Neural progenitor cell (in vitro differentiated cells): ENCODE measurements around the gene CAV2. TPM values are rescaled to one million over a fixed set of nuclear protein-coding genes. Genes with fewer than 3 reads are reported as not detected.
A peak's percentile ranks its signal among the peaks of the same experiment; 100 is the strongest.

Experiments
- DNase-seq: peaks from one replicate; pipeline ENCODE4 v3.0.0-alpha.2; 2016; ENCODE audit warnings: low spot score
- H2AFZ ChIP-seq: fragments of 200-600 bp; sonication (generic); replicated peaks from 2 replicates; pipeline ENCODE4 v1.6.1; 2016; ENCODE audit warnings: antibody characterized with exemption
- H3F3A ChIP-seq: fragments of 200-600 bp; sonication (generic); 2 replicates; pipeline ENCODE4 v1.6.1; 2016; ENCODE audit warnings: antibody characterized with exemption, low read depth
- H3K27ac ChIP-seq: fragments of 200-600 bp; sonication (generic); 2 replicates; pipeline ENCODE4 v1.5.1; 2016; ENCODE audit warnings: mild to moderate bottlenecking
- H3K27me3 ChIP-seq: fragments of 200-600 bp; sonication (generic); 2 replicates; pipeline ENCODE4 v1.6.1; 2016; ENCODE audit warnings: mild to moderate bottlenecking, moderate library complexity
- H3K36me3 ChIP-seq: fragments of 200-600 bp; sonication (generic); 2 replicates; pipeline ENCODE4 v1.5.1; 2016
- H3K4me1 ChIP-seq: fragments of 200-600 bp; sonication (generic); 2 replicates; pipeline ENCODE4 v1.6.1; 2016; ENCODE audit warnings: mixed run types
- H3K4me2 ChIP-seq: fragments of 200-600 bp; sonication (generic); 2 replicates; pipeline ENCODE4 v1.6.1; 2016
- H3K4me3 ChIP-seq: fragments of 200-600 bp; sonication (generic); 2 replicates; pipeline ENCODE4 v1.5.1; 2016
- H3K79me2 ChIP-seq: fragments of 200-600 bp; sonication (generic); 2 replicates; pipeline ENCODE4 v1.6.1; 2016; ENCODE audit warnings: low read depth
- H3K9ac ChIP-seq: fragments of 200-600 bp; sonication (generic); 2 replicates; pipeline ENCODE4 v1.6.1; 2016
- H3K9me3 ChIP-seq: fragments of 200-600 bp; sonication (generic); 2 replicates; pipeline ENCODE4 v1.5.1; 2016; ENCODE audit warnings: low read depth
- H4K20me1 ChIP-seq: fragments of 200-600 bp; sonication (generic); 2 replicates; pipeline ENCODE4 v1.6.1; 2016; ENCODE audit warnings: low read depth
- H3K27ac Mint-ChIP-seq: 3 replicates; pipeline ENCODE4 v1.8.0; 2021; ENCODE audit warnings: mixed read lengths
- H3K27me3 Mint-ChIP-seq: 2 replicates; pipeline ENCODE4 v1.8.0; 2022; ENCODE audit warnings: low read depth, mild to moderate bottlenecking, inconsistent platforms, moderate library complexity, mixed read lengths; ENCODE audit not compliant: insufficient read depth
- H3K36me3 Mint-ChIP-seq: 3 replicates; pipeline ENCODE4 v1.8.0; 2021; ENCODE audit warnings: mixed read lengths
- H3K4me1 Mint-ChIP-seq: 3 replicates; pipeline ENCODE4 v1.8.0; 2021; ENCODE audit warnings: mixed read lengths
- H3K4me3 Mint-ChIP-seq: 3 replicates; pipeline ENCODE4 v1.8.0; 2021; ENCODE audit warnings: mild to moderate bottlenecking, moderate library complexity, mixed read lengths
- H3K9me3 Mint-ChIP-seq: 3 replicates; pipeline ENCODE4 v1.8.0; 2020; ENCODE audit warnings: mixed read lengths
- EZH2 ChIP-seq: fragments of 200-600 bp; sonication (generic); IDR thresholded peaks from 2 replicates; pipeline ENCODE4 v1.6.1; 2017; ENCODE audit warnings: antibody characterized with exemption, mild to moderate bottlenecking, moderate library complexity
- EZH2phosphoT487 ChIP-seq: fragments of 200-600 bp; sonication (generic); IDR thresholded peaks from 2 replicates; pipeline ENCODE4 v1.6.1; 2017; ENCODE audit warnings: antibody characterized with exemption
- total RNA-seq: library from RNA; depleted of rRNA; stranded (reverse); fragments of >200 nt; gene quantifications from 2 replicates; pipeline ENCODE4 v1.2.3, GENCODE V29; 2015; ENCODE audit warnings: low replicate concordance
- TF ChIP-seq, protein P1 (sequence below): fragments of 200-600 bp; sonication (generic); IDR thresholded peaks from 2 replicates; pipeline ENCODE4 v1.5.1; 2017; ENCODE audit warnings: antibody characterized with exemption, mild to moderate bottlenecking

The CAV2 gene
- total RNA-seq, 1 donor from 2014 or later = 0.37 TPM

DNA sequence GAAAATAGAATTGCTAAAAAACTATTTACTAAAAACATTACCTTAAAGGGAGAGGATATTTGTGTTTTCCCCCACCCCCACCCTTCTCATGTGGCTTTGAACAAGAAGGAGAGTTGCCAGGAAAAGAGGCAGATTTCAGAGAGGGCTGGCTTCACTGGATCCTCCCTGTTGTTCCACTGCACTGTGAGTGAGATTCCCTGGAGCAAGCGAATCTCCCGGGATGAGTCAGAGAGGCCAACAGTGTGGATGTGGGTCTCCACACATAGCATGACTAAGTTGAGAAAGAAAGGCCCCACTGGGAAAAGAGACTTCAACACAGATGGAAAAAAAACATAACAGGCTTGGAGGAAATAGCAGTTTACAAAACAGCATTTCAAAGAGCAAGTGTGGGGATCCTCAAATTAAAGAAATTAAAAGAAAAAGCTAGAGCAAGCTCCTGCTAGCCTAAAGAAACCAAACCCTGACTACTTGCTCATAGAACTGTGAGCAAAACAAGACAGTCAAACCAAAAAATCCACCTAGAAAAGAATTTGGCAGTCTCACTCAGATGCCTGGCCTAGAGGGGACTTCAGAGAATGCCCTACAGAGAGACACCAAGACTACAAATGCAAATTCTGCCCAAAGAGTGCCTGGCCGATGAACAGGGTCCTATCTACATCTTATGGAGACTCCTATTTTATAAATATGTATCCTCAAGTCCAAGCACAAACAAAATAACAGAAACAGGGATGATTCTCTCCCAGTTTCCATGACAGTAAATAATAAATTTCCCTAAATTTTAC is 28.7 kb downstream of the CAV2 start:
- H3K4me1 ChIP-seq = no peaks in the 10 kb centered on the region

GRCh38 chr7:116529250-116529649 is 29.7 kb downstream of the CAV2 start:
- Histone ChIP-seq H3K27me3 (peaks cover 43% of the 10 kb centered on the region), H3K4me3 (no peak overlapping the region), H4K20me1 (no peaks in the 10 kb centered on the region), H3K36me3 (no peaks in the 10 kb centered on the region), H3K27ac (no peak overlapping the region), H3K9ac (no peak overlapping the region), H3K4me2 (no peak overlapping the region), H3K9me3 (no peaks in the 10 kb centered on the region), H3F3A (peaks cover 13% of the 10 kb centered on the region), H2AFZ (no peak overlapping the region), H3K4me1 (no peaks in the 10 kb centered on the region), H3K79me2 (no peaks in the 10 kb centered on the region)
- Mint-ChIP-seq H3K9me3 (no peaks in the 10 kb centered on the region), H3K4me3 (no peak overlapping the region), H3K4me1 (peaks cover 24% of the 10 kb centered on the region), H3K27ac (no peak overlapping the region), H3K27me3 (peaks cover 24% of the 10 kb centered on the region), H3K36me3 (no peaks in the 10 kb centered on the region)
- no peak for TF ChIP-seq EZH2
- no peak for TF ChIP-seq EZH2phosphoT487
- TF ChIP-seq, protein P1, sequence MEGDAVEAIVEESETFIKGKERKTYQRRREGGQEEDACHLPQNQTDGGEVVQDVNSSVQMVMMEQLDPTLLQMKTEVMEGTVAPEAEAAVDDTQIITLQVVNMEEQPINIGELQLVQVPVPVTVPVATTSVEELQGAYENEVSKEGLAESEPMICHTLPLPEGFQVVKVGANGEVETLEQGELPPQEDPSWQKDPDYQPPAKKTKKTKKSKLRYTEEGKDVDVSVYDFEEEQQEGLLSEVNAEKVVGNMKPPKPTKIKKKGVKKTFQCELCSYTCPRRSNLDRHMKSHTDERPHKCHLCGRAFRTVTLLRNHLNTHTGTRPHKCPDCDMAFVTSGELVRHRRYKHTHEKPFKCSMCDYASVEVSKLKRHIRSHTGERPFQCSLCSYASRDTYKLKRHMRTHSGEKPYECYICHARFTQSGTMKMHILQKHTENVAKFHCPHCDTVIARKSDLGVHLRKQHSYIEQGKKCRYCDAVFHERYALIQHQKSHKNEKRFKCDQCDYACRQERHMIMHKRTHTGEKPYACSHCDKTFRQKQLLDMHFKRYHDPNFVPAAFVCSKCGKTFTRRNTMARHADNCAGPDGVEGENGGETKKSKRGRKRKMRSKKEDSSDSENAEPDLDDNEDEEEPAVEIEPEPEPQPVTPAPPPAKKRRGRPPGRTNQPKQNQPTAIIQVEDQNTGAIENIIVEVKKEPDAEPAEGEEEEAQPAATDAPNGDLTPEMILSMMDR = no peak
- DNase-seq = no peak

More for the DNA sequence above, 28.7 kb downstream of the CAV2 start:
- Mint-ChIP-seq H3K4me1 (peaks cover 26% of the 10 kb centered on the region), H3K4me3 (peak overlapping the region; percentile 35), H3K27ac (no peak overlapping the region), H3K27me3 (peaks cover 28% of the 10 kb centered on the region), H3K9me3 (no peaks in the 10 kb centered on the region), H3K36me3 (no peaks in the 10 kb centered on the region)
- Histone ChIP-seq H3F3A (peaks cover 13% of the 10 kb centered on the region), H3K79me2 (no peaks in the 10 kb centered on the region), H4K20me1 (no peaks in the 10 kb centered on the region), H3K4me2 (no peak overlapping the region), H3K27me3 (peaks cover 51% of the 10 kb centered on the region), H3K36me3 (no peaks in the 10 kb centered on the region), H3K9ac (no peak overlapping the region), H3K9me3 (no peaks in the 10 kb centered on the region), H3K4me3 (no peak overlapping the region), H2AFZ (no peak overlapping the region), H3K27ac (no peak overlapping the region)
- TF ChIP-seq, protein P1 = no peak
- no peak for TF ChIP-seq EZH2phosphoT487
- TF ChIP-seq EZH2 = no peak
- no peak for DNase-seq

DNA sequence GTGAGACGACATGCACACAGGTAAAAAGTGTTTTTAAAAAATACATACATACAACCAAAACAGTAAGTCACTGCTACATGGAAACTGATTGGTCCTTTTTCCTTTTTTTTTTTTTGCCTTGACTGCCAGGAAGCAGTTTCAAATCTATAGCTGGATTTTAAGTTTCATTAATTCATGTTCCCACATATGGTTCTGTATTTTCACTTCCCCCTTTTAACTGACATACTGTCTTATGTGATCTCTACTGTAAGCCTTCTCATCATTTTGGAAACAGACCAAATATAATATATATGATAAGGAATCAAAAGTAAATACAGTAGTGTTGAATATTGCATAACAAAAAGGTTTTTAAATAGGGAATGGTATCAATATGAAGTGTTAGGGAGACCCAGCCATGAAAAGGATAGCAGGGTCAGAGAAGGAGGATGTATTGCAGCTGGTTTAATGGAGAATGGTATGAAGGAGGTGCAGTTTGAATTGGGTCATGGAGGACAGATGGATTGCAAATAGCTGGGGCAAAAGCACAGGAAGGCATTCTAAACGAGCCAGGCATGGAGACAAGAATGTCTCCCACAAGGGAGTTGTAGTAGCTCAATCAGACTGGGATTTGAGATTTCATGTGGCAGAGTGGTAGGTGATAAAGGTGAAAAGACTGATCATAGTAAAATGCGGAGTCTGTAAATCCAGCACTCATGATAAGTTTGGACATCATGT is 30.7 kb downstream of the CAV2 start:
- H3K9ac ChIP-seq = no peak overlapping the region
- no peaks in the 10 kb centered on the region for H4K20me1 ChIP-seq
- H3K4me2 ChIP-seq = no peak overlapping the region
- TF ChIP-seq EZH2 = no peak
- TF ChIP-seq EZH2phosphoT487 = no peak
- TF ChIP-seq, protein P1 = no peak
- H3K27me3 Mint-ChIP-seq = peaks cover 16% of the 10 kb centered on the region
- no peak overlapping the region for H3K4me3 Mint-ChIP-seq
- no peaks in the 10 kb centered on the region for H3K79me2 ChIP-seq
- H3K4me3 ChIP-seq = no peak overlapping the region
- no peaks in the 10 kb centered on the region for H3K36me3 Mint-ChIP-seq
- H3K4me1 ChIP-seq = no peaks in the 10 kb centered on the region
- H3K27ac ChIP-seq = no peak overlapping the region
- peaks cover 6% of the 10 kb centered on the region for H3F3A ChIP-seq
- peaks cover 20% of the 10 kb centered on the region for H3K4me1 Mint-ChIP-seq
- no peaks in the 10 kb centered on the region for H3K36me3 ChIP-seq
- H2AFZ ChIP-seq = no peak overlapping the region
- H3K9me3 ChIP-seq = no peaks in the 10 kb centered on the region
- no peaks in the 10 kb centered on the region for H3K9me3 Mint-ChIP-seq
- no peak overlapping the region for H3K27ac Mint-ChIP-seq
- no peak for DNase-seq
- peaks cover 33% of the 10 kb centered on the region for H3K27me3 ChIP-seq
